GM19463 (cell line): Measurements from ENCODE around the gene MYL10.
"Not testable (repeated sequence)": the region's sequence is repeated elsewhere in the genome, so short reads cannot be mapped to it uniquely, and the experiment has no call there.

Source experiments
- ATAC-seq: cut with Tn5 transposase; IDR thresholded peaks from one replicate; pipeline ENCODE4 v1.9.1; 2021; ENCODE audit warnings: mild to moderate bottlenecking, moderate library complexity; ENCODE audit not compliant: unreplicated experiment

Gene MYL10

DNA sequence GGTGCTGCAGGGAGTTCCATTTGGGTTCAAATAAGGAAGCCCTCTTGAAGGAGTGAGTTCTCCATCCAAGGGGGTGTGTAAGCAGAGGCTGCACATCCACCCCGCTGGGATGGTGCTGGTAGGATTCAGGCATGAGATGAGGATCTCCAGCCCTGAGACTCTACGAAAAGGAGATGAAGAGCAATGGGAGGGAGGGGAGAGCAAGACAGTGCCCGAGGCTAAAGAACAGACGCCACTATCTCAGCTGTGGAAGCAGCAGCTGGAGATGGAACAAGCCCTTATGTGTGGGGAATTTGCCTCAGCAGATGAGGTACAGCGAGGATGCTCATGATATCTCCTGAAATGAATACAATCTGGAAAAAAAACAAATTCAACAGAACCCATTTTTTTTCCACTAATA is 28.1 kb upstream of the MYL10 start:
- no peak for ATAC-seq

DNA sequence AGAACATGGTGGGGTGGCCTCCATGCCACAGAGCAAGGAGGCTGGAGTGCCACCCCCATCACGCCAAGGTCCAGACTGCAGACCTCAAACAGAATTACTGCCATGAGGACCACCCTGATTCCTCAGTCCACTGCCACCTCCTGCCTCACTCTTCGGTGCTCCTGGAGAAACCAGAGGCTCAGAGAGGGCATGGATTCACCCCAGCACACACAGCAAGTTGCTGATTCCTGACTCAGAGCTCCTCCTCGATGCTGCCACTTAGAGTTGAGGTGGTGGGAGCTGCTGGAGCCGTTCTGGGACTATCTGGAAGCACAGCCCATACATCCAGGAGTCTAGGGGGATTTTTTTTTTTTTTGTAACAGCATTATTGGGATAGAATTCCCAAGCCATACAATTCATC is 22.0 kb upstream of the MYL10 start:
- ATAC-seq, result no peak

DNA sequence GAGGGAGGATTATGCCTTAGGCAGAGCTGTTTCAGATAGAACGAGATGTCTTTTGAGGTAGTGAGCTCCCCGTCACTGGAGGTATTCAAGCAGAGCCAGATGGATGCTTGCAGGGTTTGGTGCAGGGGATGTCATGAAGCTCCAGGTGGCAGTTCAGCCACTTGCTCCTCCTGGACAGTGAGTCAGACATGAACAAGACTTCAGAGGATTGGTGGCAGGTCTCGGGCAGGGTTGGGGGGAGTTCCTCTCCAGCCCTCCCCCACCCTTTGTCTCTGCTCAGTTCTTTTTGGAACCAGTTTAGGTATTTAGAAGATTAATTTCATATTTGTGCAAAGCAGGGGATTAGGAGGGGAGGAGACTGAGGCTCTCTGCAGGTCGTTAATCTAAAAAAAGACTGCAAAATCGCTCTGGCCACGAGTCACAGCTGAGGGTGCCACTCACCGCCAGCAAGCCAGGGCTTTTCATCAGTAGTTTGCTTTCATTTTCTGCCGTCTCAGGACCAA is 21.5 kb upstream of the MYL10 start:
- no peak for ATAC-seq

- not testable (repeated sequence) for ATAC-seq
These were observed 18.8 kb upstream of the MYL10 start for GRCh38 chr7:101647876-101648275.

DNA sequence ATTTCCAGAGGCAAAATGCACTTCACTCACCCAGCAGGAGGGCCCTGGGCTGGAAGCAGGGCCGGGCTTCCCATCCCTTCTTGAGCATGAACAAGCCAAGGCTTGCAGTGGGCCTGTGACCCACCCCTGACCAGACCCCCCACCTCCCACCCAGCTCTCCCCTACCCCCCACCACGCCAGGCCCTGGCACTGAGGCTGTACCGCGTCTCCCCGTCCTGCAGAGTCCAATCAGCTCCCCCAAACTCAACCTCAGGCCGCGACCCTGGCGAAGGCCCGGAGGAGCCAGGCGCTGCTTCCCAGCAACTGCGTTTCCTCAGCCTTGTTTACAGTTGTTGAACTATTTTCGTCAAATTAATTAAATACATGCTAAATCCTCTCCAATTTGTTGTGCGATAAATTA is 16.9 kb upstream of the MYL10 start:
- ATAC-seq, result no peak

GRCh38 chr7:101644879-101645278 is 15.8 kb upstream of the MYL10 start:
- no peak for ATAC-seq

DNA sequence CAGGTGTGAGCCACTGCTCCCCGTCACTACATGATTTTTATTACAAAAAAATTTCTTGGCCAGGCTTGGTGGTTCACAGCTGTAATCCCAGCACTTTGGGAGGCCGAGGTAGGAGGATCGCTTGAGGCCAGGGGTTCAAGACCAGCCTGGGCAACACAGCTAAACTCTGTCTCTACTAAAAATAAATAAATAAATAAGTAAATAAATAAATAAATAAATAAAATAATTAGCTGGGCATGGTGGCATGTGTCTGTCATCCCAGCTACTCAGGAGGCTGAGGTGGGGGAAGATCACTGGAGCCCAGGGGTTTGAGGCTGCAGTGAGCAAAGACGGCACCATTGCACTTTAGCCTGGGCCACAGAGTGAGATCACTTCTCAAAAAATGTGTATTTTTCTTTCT is 10.0 kb upstream of the MYL10 start:
- not testable (repeated sequence) for ATAC-seq

- no peak for ATAC-seq
These were observed 7.9 kb upstream of the MYL10 start for GRCh38 chr7:101636822-101637623.

DNA sequence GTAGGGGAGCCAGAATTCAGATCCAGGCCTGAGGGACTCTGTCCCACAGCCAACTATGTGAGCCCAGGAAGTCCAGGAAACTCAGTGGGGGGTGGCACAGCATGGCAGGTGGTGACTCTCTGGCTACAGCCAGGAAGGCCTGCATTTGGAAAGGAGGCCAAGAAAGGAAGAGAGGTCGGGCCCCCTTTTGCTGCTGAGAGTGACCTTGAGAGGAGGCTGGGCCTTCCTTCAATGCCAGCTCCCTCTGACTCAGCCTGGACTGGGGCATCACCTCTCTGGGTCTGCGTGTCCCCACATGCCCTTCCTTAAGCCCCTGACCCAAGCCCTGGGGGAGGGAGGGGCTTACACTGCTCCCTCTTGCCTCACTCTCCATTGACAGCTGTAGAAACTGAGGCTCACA is 6.4 kb upstream of the MYL10 start:
- no peak for ATAC-seq

DNA sequence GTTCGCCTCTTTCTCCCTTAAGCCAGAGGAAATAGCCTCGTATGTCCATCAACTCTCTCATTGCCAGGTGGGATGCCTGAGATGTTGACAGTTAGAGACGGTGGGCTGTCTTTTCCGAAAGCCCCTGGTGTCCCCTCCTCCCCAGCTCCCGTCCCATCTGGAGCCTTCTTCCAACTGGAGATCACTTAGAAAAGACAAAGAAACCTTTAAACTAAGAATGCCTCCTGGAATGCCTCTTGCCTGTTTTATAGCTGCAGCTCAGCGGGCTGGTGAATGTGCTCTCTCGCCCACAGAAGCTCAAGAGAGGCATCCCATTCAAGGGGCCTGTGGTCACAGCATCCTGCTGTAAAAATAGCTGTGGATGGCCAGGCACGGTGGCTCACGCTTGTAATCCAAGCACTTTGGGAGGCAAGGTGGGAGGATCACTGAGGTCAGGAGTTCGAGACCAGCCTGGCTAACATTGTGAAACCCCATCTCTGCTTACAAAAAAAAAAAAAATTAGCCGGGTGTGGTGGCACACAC is 5.2 kb upstream of the MYL10 start:
- ATAC-seq, result no peak

DNA sequence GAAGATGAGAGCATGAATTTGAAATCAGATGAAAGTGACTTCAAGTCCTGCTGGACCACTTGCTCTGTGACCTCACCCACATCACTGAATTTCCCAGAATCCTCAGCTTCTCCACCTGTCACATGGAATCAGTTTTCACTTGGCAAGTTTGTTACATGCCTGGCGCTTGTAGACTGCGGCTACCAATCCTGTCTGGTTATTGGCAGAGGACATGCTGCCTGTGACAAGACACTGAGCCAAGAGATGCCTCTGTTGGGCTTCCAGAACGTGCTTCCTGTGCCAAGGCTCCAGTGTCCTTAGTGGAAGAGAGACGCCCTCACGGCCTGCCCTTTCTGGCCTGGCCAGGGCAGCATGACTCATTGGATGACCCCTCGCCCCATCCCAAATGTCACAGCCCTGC is 4.4 kb upstream of the MYL10 start:
- no peak for ATAC-seq

- ATAC-seq, result no peak
These were observed 3.5 kb upstream of the MYL10 start for GRCh38 chr7:101632641-101633040.

GRCh38 chr7:101631224-101631714 is 2.2 kb upstream of the MYL10 start:
- no peak for ATAC-seq

GRCh38 chr7:101630591-101630990 is 1.5 kb upstream of the MYL10 start:
- ATAC-seq, result no peak

DNA sequence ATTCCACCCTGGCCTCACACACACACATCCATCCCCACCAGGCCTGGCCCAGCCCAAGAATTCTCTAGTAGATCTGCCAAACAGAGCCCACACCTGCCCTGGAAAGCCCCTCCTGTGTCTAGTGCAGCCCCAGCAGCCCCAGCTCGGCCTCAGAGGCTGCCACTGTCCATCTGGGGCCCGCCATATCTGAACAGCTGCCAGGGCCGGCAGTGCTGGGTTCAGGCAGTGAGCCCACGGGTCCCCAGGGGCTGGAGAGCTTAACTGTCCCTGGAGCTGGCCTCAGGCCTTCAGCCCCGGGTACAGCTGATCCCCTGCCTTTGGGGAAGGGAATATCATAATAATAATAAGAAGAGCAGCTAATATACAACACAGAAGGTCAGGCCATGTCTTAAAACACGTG is 574 bp downstream of the MYL10 start:
- ATAC-seq, result no peak

- ATAC-seq, result no peak
These were observed 2.3 kb downstream of the MYL10 start for GRCh38 chr7:101626758-101627157.

DNA sequence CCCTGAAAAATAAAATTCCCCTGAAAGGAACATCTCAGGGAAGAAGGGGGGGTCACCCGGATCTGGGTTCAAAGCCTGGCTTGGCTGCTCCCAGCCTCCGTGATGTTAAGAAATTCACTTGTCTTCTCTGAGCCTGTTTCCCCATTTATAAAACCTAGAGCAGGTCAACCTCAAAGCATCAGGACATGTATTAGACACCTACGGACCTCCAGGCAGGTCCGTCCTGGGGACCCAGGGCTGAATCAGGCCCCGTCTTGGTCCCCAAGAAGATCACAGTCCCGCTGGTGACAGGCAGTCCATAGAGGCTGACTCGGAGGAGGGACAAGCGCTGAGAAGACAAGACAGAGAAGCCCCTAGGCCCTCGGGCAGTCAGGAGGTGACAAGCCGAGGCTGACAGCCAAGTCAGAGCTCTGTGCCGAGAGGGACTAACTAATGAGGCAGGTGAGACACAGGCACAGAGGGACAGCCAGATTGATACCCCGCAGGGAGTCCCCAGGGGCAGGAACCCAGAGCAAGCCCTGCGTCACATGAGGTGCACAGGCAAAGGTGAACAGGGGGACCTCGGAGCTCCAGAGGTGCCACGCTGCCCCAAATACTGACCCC is 2.9 kb downstream of the MYL10 start:
- no peak for ATAC-seq

GRCh38 chr7:101625031-101625791 is 3.9 kb downstream of the MYL10 start:
- ATAC-seq, result no peak

- ATAC-seq, result no peak
These were observed 4.7 kb downstream of the MYL10 start for GRCh38 chr7:101624246-101625001.

GRCh38 chr7:101622609-101623173 is 6.4 kb downstream of the MYL10 start:
- ATAC-seq, result no peak
